Neural progenitor cell (in vitro differentiated cells): ENCODE results near the gene CELF6. TPM values are rescaled to one million over a fixed set of nuclear protein-coding genes. Genes with fewer than 3 reads are reported as not detected.

Source experiments
- DNase-seq: peaks from one replicate; pipeline ENCODE4 v3.0.0-alpha.2; 2016; ENCODE audit warnings: low spot score
- H2AFZ ChIP-seq: fragments of 200-600 bp; sonication (generic); replicated peaks from 2 replicates; pipeline ENCODE4 v1.6.1; 2016; ENCODE audit warnings: antibody characterized with exemption
- H3F3A ChIP-seq: fragments of 200-600 bp; sonication (generic); 2 replicates; pipeline ENCODE4 v1.6.1; 2016; ENCODE audit warnings: antibody characterized with exemption, low read depth
- H3K27ac ChIP-seq: fragments of 200-600 bp; sonication (generic); 2 replicates; pipeline ENCODE4 v1.5.1; 2016; ENCODE audit warnings: mild to moderate bottlenecking
- H3K27me3 ChIP-seq: fragments of 200-600 bp; sonication (generic); 2 replicates; pipeline ENCODE4 v1.6.1; 2016; ENCODE audit warnings: mild to moderate bottlenecking, moderate library complexity
- H3K36me3 ChIP-seq: fragments of 200-600 bp; sonication (generic); 2 replicates; pipeline ENCODE4 v1.5.1; 2016
- H3K4me1 ChIP-seq: fragments of 200-600 bp; sonication (generic); 2 replicates; pipeline ENCODE4 v1.6.1; 2016; ENCODE audit warnings: mixed run types
- H3K4me2 ChIP-seq: fragments of 200-600 bp; sonication (generic); 2 replicates; pipeline ENCODE4 v1.6.1; 2016
- H3K4me3 ChIP-seq: fragments of 200-600 bp; sonication (generic); 2 replicates; pipeline ENCODE4 v1.5.1; 2016
- H3K79me2 ChIP-seq: fragments of 200-600 bp; sonication (generic); 2 replicates; pipeline ENCODE4 v1.6.1; 2016; ENCODE audit warnings: low read depth
- H3K9ac ChIP-seq: fragments of 200-600 bp; sonication (generic); 2 replicates; pipeline ENCODE4 v1.6.1; 2016
- H3K9me3 ChIP-seq: fragments of 200-600 bp; sonication (generic); 2 replicates; pipeline ENCODE4 v1.5.1; 2016; ENCODE audit warnings: low read depth
- H4K20me1 ChIP-seq: fragments of 200-600 bp; sonication (generic); 2 replicates; pipeline ENCODE4 v1.6.1; 2016; ENCODE audit warnings: low read depth
- H3K27ac Mint-ChIP-seq: 3 replicates; pipeline ENCODE4 v1.8.0; 2021; ENCODE audit warnings: mixed read lengths
- H3K27me3 Mint-ChIP-seq: 2 replicates; pipeline ENCODE4 v1.8.0; 2022; ENCODE audit warnings: low read depth, mild to moderate bottlenecking, inconsistent platforms, moderate library complexity, mixed read lengths; ENCODE audit not compliant: insufficient read depth
- H3K36me3 Mint-ChIP-seq: 3 replicates; pipeline ENCODE4 v1.8.0; 2021; ENCODE audit warnings: mixed read lengths
- H3K4me1 Mint-ChIP-seq: 3 replicates; pipeline ENCODE4 v1.8.0; 2021; ENCODE audit warnings: mixed read lengths
- H3K4me3 Mint-ChIP-seq: 3 replicates; pipeline ENCODE4 v1.8.0; 2021; ENCODE audit warnings: mild to moderate bottlenecking, moderate library complexity, mixed read lengths
- H3K9me3 Mint-ChIP-seq: 3 replicates; pipeline ENCODE4 v1.8.0; 2020; ENCODE audit warnings: mixed read lengths
- EZH2 ChIP-seq: fragments of 200-600 bp; sonication (generic); IDR thresholded peaks from 2 replicates; pipeline ENCODE4 v1.6.1; 2017; ENCODE audit warnings: antibody characterized with exemption, mild to moderate bottlenecking, moderate library complexity
- EZH2phosphoT487 ChIP-seq: fragments of 200-600 bp; sonication (generic); IDR thresholded peaks from 2 replicates; pipeline ENCODE4 v1.6.1; 2017; ENCODE audit warnings: antibody characterized with exemption
- total RNA-seq: library from RNA; depleted of rRNA; stranded (reverse); fragments of >200 nt; gene quantifications from 2 replicates; pipeline ENCODE4 v1.2.3, GENCODE V29; 2015; ENCODE audit warnings: low replicate concordance
- TF ChIP-seq, protein P1 (sequence below): fragments of 200-600 bp; sonication (generic); IDR thresholded peaks from 2 replicates; pipeline ENCODE4 v1.5.1; 2017; ENCODE audit warnings: antibody characterized with exemption, mild to moderate bottlenecking

The CELF6 gene
- total RNA-seq, 1 donor from 2014 or later: 0.95 TPM

GRCh38 chr15:72365844-72366243 is 45.9 kb upstream of the CELF6 start:
- Mint-ChIP-seq H3K27me3 (peaks cover 2% of the 10 kb centered on the region), H3K27ac (no peak overlapping the region), H3K4me1 (no peaks in the 10 kb centered on the region), H3K4me3 (no peak overlapping the region), H3K36me3 (peaks cover 2% of the 10 kb centered on the region), H3K9me3 (no peaks in the 10 kb centered on the region)
- Histone ChIP-seq H3K27ac (no peak overlapping the region), H4K20me1 (peaks cover 20% of the 10 kb centered on the region), H2AFZ (no peak overlapping the region), H3K4me1 (no peaks in the 10 kb centered on the region), H3K9me3 (no peaks in the 10 kb centered on the region), H3K4me3 (no peak overlapping the region), H3K27me3 (no peaks in the 10 kb centered on the region), H3K79me2 (peaks cover 16% of the 10 kb centered on the region), H3F3A (no peaks in the 10 kb centered on the region), H3K9ac (no peak overlapping the region), H3K36me3 (peaks cover 3% of the 10 kb centered on the region), H3K4me2 (no peak overlapping the region)
- no peak for DNase-seq
- TF ChIP-seq EZH2phosphoT487 (no peak), EZH2 (no peak)
- TF ChIP-seq, protein P1, sequence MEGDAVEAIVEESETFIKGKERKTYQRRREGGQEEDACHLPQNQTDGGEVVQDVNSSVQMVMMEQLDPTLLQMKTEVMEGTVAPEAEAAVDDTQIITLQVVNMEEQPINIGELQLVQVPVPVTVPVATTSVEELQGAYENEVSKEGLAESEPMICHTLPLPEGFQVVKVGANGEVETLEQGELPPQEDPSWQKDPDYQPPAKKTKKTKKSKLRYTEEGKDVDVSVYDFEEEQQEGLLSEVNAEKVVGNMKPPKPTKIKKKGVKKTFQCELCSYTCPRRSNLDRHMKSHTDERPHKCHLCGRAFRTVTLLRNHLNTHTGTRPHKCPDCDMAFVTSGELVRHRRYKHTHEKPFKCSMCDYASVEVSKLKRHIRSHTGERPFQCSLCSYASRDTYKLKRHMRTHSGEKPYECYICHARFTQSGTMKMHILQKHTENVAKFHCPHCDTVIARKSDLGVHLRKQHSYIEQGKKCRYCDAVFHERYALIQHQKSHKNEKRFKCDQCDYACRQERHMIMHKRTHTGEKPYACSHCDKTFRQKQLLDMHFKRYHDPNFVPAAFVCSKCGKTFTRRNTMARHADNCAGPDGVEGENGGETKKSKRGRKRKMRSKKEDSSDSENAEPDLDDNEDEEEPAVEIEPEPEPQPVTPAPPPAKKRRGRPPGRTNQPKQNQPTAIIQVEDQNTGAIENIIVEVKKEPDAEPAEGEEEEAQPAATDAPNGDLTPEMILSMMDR: no peak

DNA sequence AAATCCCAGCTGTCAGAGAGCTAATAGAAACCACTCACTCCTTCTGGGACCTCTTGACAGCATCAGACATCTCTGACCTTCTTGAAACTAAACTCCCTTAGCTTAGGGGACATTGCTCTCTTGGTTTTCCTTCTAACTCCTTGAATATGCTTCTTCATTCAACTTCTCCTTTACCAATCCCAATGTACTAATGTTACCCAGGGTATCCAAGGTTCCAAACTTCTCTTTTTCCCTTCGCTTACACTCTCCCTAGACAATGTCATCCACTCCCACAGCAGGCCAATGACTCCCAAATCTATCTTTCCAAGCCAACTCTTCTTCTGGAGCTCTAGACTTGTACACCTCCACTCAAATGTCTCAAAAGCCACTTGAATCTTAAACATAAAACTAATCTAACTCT is 41.2 kb upstream of the CELF6 start:
- Histone ChIP-seq H3K4me3 (no peak overlapping the region), H4K20me1 (peaks cover 7% of the 10 kb centered on the region), H2AFZ (no peak overlapping the region), H3K27me3 (no peaks in the 10 kb centered on the region), H3F3A (no peaks in the 10 kb centered on the region), H3K79me2 (no peaks in the 10 kb centered on the region), H3K36me3 (peaks cover 3% of the 10 kb centered on the region), H3K27ac (no peak overlapping the region), H3K9ac (peak overlapping the region; percentile 35), H3K4me2 (no peak overlapping the region), H3K4me1 (no peaks in the 10 kb centered on the region), H3K9me3 (no peaks in the 10 kb centered on the region)
- Mint-ChIP-seq H3K4me3 (no peak overlapping the region), H3K9me3 (no peaks in the 10 kb centered on the region), H3K4me1 (no peaks in the 10 kb centered on the region), H3K27ac (no peak overlapping the region), H3K27me3 (peaks cover 2% of the 10 kb centered on the region), H3K36me3 (peaks cover 2% of the 10 kb centered on the region)
- TF ChIP-seq EZH2 (no peak), EZH2phosphoT487 (no peak)
- TF ChIP-seq, protein P1: no peak
- no peak for DNase-seq

- Histone ChIP-seq H3K9me3 (no peaks in the 10 kb centered on the region), H3F3A (no peaks in the 10 kb centered on the region), H3K9ac (no peak overlapping the region), H3K27ac (no peak overlapping the region), H2AFZ (no peak overlapping the region), H3K4me3 (no peak overlapping the region), H3K27me3 (no peaks in the 10 kb centered on the region), H3K4me1 (no peaks in the 10 kb centered on the region), H3K36me3 (no peaks in the 10 kb centered on the region), H3K79me2 (no peaks in the 10 kb centered on the region), H4K20me1 (peaks cover 7% of the 10 kb centered on the region), H3K4me2 (no peak overlapping the region)
- no peak for TF ChIP-seq EZH2
- TF ChIP-seq, protein P1: no peak
- no peak for TF ChIP-seq EZH2phosphoT487
- Mint-ChIP-seq H3K27me3 (peaks cover 4% of the 10 kb centered on the region), H3K4me3 (no peak overlapping the region), H3K27ac (no peak overlapping the region), H3K9me3 (no peaks in the 10 kb centered on the region), H3K4me1 (no peaks in the 10 kb centered on the region), H3K36me3 (peaks cover 2% of the 10 kb centered on the region)
- no peak for DNase-seq
Measured at GRCh38 chr15:72358650-72359171, 38.8 kb upstream of the CELF6 start.
